HG03139 (cell line): ENCODE results near the gene OR2W1.

ENCODE experiments used
- ATAC-seq: cut with Tn5 transposase; IDR thresholded peaks from one replicate; pipeline ENCODE4 v1.9.1; 2021; ENCODE audit not compliant: unreplicated experiment

OR2W1 gene

GRCh38 chr6:29005183-29005885 is 39.6 kb downstream of the OR2W1 start, which contains the start of gene ZNF311:
TSS of gene ZNF311 (minus strand) at chr6:29005315. CDS start at chr6:29003954, 1,361 bp downstream.
- no peak for ATAC-seq

DNA sequence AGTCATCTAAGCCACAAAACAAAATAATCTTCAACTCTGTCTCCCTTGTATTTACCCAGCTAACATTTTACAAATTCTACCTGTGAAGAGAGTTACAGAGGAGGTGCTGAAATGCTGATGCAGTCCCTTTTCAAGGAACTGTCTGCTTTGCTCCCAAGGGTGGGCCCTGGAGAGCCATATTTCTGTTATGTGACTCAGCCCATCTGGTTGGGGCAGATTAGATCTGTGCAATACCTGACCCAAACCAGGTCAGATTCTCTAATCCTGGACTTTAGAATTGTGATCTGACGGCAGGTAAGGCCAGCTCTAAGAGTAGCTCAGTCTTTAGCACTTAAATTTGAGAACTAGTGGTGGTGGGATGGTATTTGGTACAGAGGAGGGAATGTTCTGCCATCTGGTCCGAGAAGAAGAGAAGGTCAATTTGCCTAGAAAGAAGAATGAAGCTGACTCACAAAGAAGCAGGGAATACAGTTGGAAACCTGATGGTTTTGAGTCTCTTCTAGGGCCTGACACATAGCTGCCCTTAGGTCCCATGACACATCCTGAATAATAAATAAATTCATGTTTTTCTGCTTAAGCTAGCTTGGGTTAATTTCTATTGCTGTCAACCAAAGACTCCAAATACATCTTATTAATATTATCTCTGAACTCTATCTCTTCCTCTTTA is 48.0 kb downstream of the OR2W1 start:
- ATAC-seq = no peak

DNA sequence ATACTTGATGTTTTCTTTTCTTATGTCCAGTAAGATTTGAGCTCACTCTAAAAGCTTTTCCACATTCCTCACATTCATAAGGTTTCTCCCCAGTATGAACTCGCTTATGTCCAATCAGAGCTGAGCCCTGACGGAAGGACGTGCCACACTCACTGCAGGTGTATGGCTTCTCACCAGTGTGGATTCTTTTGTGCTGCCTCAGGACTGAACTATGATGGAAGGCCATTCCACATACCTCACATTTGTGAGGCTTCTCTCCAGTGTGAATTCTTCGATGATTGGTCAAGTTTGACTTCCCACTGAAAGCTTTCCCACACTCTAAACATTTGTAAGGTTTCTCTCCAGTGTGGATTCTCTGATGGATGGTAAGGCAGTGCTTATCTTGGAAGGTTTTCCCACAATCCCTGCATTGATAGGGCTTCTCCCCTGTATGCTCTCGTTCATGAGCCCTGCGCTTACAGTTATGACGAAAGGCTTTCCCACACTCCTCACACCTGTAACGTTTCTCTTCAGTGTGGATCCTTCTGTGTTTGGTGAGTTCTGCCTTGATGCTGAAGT is 49.8 kb downstream of the OR2W1 start:
- ATAC-seq = no peak
